Activated T-cell treated with anti-CD3 and anti-CD28 coated beads, Interleukin-2, amount 50 U/mL, for 4 hours (primary cell): ENCODE results near the gene CHPF. TPM values are rescaled to one million over a fixed set of nuclear protein-coding genes. Genes with fewer than 3 reads are reported as not detected.
A peak's percentile ranks its signal among the peaks of the same experiment; 100 is the strongest.

Experiments
- ATAC-seq, 2 donors: fragments of 200-7000 bp; cut with Tn5 transposase; one replicate each; pipeline ENCODE4 v1.10.0; 2021
- DNase-seq: peaks from one replicate; pipeline ENCODE4 v3.0.0-alpha.2; 2020
- H3K27me3 Mint-ChIP-seq: one replicate; pipeline ENCODE4 v1.8.0; 2021; ENCODE audit warnings: low read depth, mixed read lengths
- H3K36me3 Mint-ChIP-seq: one replicate; pipeline ENCODE4 v1.8.0; 2022; ENCODE audit warnings: mixed read lengths; ENCODE audit not compliant: insufficient read depth
- H3K4me1 Mint-ChIP-seq: one replicate; pipeline ENCODE4 v1.8.0; 2021; ENCODE audit warnings: low read depth, mixed read lengths
- H3K4me3 Mint-ChIP-seq: one replicate; pipeline ENCODE4 v1.8.0; 2021; ENCODE audit warnings: mild to moderate bottlenecking, moderate library complexity, mixed read lengths
- H3K9me3 Mint-ChIP-seq: one replicate; pipeline ENCODE4 v1.8.0; 2021; ENCODE audit warnings: mixed read lengths
- total RNA-seq, 3 donors: library from RNA; stranded (reverse); gene quantifications; one replicate each; pipeline ENCODE4 v1.2.1, GENCODE V29; 2021

The CHPF gene
- total RNA-seq, 3 donors from 2014 or later, result 38.3 to 42.0 (median 40.3) TPM

GRCh38 chr2:219522111-219523030 is 21.2 kb downstream of the CHPF start:
- H3K4me3 Mint-ChIP-seq, result no peak overlapping the region
- no peaks in the 10 kb centered on the region for H3K36me3 Mint-ChIP-seq
- peaks cover 13% of the 10 kb centered on the region for H3K4me1 Mint-ChIP-seq
- DNase-seq, result no peak
- H3K27me3 Mint-ChIP-seq, result peaks cover 82% of the 10 kb centered on the region
- H3K9me3 Mint-ChIP-seq, result no peaks in the 10 kb centered on the region
- peak; percentile 22 to 33 for ATAC-seq

- ATAC-seq (no peak), DNase-seq (no peak)
- Mint-ChIP-seq H3K36me3 (no peaks in the 10 kb centered on the region), H3K27me3 (peaks cover 83% of the 10 kb centered on the region), H3K9me3 (no peaks in the 10 kb centered on the region), H3K4me3 (no peak overlapping the region), H3K4me1 (peaks cover 13% of the 10 kb centered on the region)
Measured at GRCh38 chr2:219521066-219521880, 22.3 kb downstream of the CHPF start.

- H3K9me3 Mint-ChIP-seq, result no peaks in the 10 kb centered on the region
- H3K36me3 Mint-ChIP-seq, result no peaks in the 10 kb centered on the region
- no peak overlapping the region for H3K4me3 Mint-ChIP-seq
- ATAC-seq (no peak), DNase-seq (no peak)
- H3K27me3 Mint-ChIP-seq, result peaks cover 83% of the 10 kb centered on the region
- peaks cover 13% of the 10 kb centered on the region for H3K4me1 Mint-ChIP-seq
Measured at GRCh38 chr2:219520079-219520478, 23.5 kb downstream of the CHPF start.

GRCh38 chr2:219519526-219519916 is 24.1 kb downstream of the CHPF start:
- Mint-ChIP-seq H3K9me3 (no peaks in the 10 kb centered on the region), H3K27me3 (peaks cover 81% of the 10 kb centered on the region)

GRCh38 chr2:219517954-219518778 is 25.4 kb downstream of the CHPF start:
- Mint-ChIP-seq H3K4me1 (peaks cover 20% of the 10 kb centered on the region), H3K36me3 (no peaks in the 10 kb centered on the region), H3K27me3 (peaks cover 81% of the 10 kb centered on the region), H3K9me3 (no peaks in the 10 kb centered on the region), H3K4me3 (no peak overlapping the region)
- DNase-seq (no peak), ATAC-seq (no peak)

More at GRCh38 chr2:219519526-219519916, 24.1 kb downstream of the CHPF start:
- peaks cover 13% of the 10 kb centered on the region for H3K4me1 Mint-ChIP-seq
- DNase-seq (no peak), ATAC-seq (no peak)
- no peak overlapping the region for H3K4me3 Mint-ChIP-seq
- H3K36me3 Mint-ChIP-seq, result no peaks in the 10 kb centered on the region

GRCh38 chr2:219516888-219517287 is 26.7 kb downstream of the CHPF start:
- Mint-ChIP-seq H3K4me3 (no peak overlapping the region), H3K36me3 (no peaks in the 10 kb centered on the region), H3K4me1 (peaks cover 19% of the 10 kb centered on the region), H3K27me3 (peaks cover 87% of the 10 kb centered on the region), H3K9me3 (no peaks in the 10 kb centered on the region)
- ATAC-seq, result no peak
- no peak for DNase-seq

- Mint-ChIP-seq H3K4me1 (peaks cover 14% of the 10 kb centered on the region), H3K27me3 (peaks cover 86% of the 10 kb centered on the region), H3K36me3 (no peaks in the 10 kb centered on the region), H3K9me3 (no peaks in the 10 kb centered on the region), H3K4me3 (no peak overlapping the region)
- DNase-seq (no peak), ATAC-seq (no peak)
Measured at GRCh38 chr2:219515874-219516629, 27.6 kb downstream of the CHPF start.

- ATAC-seq (no peak), DNase-seq (no peak)
- Mint-ChIP-seq H3K9me3 (no peaks in the 10 kb centered on the region), H3K27me3 (peaks cover 87% of the 10 kb centered on the region), H3K4me1 (peaks cover 20% of the 10 kb centered on the region), H3K36me3 (no peaks in the 10 kb centered on the region), H3K4me3 (no peak overlapping the region)
Measured at GRCh38 chr2:219514836-219515235, 28.8 kb downstream of the CHPF start.

- H3K36me3 Mint-ChIP-seq, result no peaks in the 10 kb centered on the region
- H3K4me3 Mint-ChIP-seq, result peak within 1 kb of the TSS; percentile 48
- H3K9me3 Mint-ChIP-seq, result no peaks in the 10 kb centered on the region
- DNase-seq, result no peak
- peaks cover 88% of the 10 kb centered on the region for H3K27me3 Mint-ChIP-seq
- ATAC-seq, result peak; percentile 23 to 29
- peaks cover 25% of the 10 kb centered on the region for H3K4me1 Mint-ChIP-seq
Measured at GRCh38 chr2:219514196-219514761, 29.3 kb downstream of the CHPF start, which contains the start of gene ASIC4. Gene ASIC4 (plus strand): TSS chr2:219514482. CDS start chr2:219514725, 243 bp downstream.

GRCh38 chr2:219513787-219514186 is 29.8 kb downstream of the CHPF start:
- Mint-ChIP-seq H3K27me3 (peaks cover 83% of the 10 kb centered on the region), H3K36me3 (no peaks in the 10 kb centered on the region), H3K4me1 (peaks cover 25% of the 10 kb centered on the region), H3K4me3 (peak overlapping the region; percentile 13), H3K9me3 (no peaks in the 10 kb centered on the region)
- ATAC-seq, result peak in 1 of 2 donors; percentile 6
- no peak for DNase-seq

GRCh38 chr2:219512524-219513216 is 30.9 kb downstream of the CHPF start:
- Mint-ChIP-seq H3K4me1 (peaks cover 25% of the 10 kb centered on the region), H3K36me3 (no peaks in the 10 kb centered on the region), H3K27me3 (peaks cover 74% of the 10 kb centered on the region), H3K9me3 (no peaks in the 10 kb centered on the region), H3K4me3 (no peak overlapping the region)
- ATAC-seq, result no peak
- DNase-seq, result no peak

- Mint-ChIP-seq H3K36me3 (peaks cover 4% of the 10 kb centered on the region), H3K4me1 (peaks cover 25% of the 10 kb centered on the region), H3K4me3 (no peak overlapping the region), H3K27me3 (peaks cover 68% of the 10 kb centered on the region), H3K9me3 (no peaks in the 10 kb centered on the region)
- ATAC-seq, result no peak
- no peak for DNase-seq
Measured at GRCh38 chr2:219511547-219512325, 31.9 kb downstream of the CHPF start.
